Inflammatory macrophage (primary cell): Measurements from ENCODE around the gene NPFF.

Experiments
- DNase-seq, 2 donors: peaks; one replicate each; pipeline ENCODE4 v3.0.0-alpha.2; 2020 to 2022

Gene NPFF

DNA sequence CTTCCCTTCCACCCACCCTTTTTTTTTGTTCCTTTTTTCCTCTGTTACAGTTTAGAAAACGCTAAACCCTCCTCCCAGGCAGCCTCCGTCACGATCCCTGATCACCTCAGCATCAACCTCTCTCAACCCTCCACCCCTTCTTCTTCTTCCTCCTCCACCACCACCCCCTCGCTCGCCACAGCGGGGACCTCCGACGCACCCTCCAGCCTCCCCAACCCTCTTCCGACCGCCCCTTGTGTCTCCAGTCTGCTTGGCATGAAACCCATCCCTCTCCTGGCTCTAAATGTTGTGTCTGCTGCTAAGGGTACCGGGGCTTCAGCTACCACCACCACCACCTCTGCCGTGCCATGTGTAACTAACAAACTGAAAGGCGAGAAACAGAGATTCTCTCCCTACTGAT lies 32.5 kb downstream of the NPFF start:
- DNase-seq, result peak; percentile 36 to 45

DNA sequence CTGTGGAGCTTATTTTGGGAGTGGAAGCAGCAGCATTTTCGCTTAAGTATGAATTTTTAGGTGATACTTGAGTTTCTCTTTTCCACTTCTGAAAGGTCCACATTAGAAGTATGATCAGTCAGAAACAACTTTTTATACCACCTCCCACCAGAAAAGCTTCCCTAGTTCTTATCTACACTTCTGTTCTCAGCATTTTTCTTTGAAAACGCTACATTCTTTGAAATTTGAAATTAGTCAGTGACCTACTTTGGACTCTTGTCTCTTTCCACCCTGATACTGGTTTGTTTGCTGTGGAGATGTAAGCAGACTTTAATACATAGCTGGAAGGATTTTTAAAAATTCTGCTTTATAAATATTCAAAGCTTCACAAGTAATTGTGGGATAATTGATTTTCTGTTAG lies 33.2 kb downstream of the NPFF start:
- DNase-seq, result no peak

DNA sequence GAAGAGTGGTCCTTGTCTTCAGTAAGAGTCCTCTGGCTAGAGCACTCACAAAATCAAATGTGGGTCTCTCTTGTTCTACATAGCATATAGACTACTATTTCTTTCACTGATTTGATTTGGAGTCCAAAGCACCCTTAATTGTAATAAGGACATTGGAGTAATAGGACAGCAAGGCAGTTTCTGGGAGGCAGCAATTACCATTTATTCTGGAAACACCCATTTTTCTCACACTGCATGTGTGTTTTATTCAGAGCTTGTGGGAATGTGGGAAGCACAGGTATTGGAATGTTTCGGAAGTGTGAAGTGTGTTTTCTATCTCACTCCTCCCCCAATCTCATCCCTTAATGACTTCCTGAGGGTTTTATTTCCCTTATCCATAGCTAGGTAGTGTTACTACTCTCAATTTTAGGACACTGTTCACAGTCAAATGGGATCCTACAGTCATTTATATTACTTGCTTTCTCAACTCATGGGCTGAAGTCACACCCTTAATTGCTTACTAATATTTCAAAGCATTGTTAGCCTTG lies 35.2 kb downstream of the NPFF start:
- no peak for DNase-seq

GRCh38 chr12:53468282-53468681 lies 39.0 kb downstream of the NPFF start:
- DNase-seq, result no peak

DNA sequence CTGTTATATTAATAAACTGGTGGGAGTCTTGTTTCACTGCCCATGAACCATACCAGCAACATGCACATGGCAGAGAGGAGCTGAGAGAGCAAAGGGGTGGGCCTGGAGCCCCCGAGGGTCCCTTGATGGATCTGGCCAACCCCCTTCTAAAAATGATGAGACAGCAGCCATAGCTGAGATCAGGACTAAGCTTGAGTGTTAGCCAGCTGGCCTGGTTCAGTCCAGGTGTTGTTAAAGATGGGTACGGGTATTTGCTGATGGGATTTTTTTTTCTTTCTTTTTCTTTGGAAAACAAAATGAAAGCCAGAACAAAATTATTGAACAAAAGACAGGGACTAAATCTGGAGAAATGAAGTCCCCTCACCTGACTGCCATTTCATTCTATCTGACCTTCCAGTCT lies 39.4 kb downstream of the NPFF start:
- DNase-seq, result no peak

- no peak for DNase-seq
Measured at GRCh38 chr12:53467082-53467481, 40.2 kb downstream of the NPFF start.

DNA sequence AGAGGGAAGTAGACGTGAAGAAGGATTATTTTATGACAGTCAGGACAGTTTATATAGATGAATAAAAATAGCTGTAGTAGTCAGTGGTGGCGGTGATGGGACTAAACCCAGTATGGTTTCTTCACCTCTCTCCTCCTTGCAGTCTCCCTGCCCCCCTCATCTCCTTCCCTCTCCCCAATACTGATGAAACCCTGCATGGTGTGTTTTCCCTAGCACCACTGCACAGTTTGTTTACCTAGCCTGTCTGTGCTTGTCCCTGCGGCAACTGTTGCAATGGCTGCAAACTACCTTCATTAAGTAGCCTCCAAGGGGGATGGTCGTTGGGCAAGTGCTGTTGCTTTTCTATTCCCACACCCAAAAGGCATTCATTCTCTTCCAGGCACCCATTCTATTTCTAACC lies 40.6 kb downstream of the NPFF start:
- no peak for DNase-seq

DNA sequence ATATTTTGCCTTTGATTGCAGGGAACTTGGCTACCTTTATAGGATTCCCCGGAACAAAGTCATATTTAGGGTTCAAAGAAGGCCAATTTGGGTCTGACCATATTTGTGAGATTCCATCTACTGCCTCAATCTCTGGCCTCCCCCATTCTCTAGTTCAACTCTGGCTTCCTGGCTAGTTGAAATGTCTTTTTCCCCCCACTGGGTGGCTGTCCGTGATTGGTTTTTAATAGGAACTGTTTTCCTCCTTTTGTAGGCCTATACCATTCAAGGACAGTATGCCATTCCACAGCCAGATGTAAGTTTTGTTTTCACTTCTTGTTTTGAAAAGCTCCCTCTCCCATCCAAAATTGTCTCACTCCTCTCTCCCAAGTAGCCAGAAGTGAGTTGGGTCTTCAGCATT lies 41.6 kb downstream of the NPFF start:
- no peak for DNase-seq

- no peak for DNase-seq
Measured at GRCh38 chr12:53464685-53465418, 42.4 kb downstream of the NPFF start.

DNA sequence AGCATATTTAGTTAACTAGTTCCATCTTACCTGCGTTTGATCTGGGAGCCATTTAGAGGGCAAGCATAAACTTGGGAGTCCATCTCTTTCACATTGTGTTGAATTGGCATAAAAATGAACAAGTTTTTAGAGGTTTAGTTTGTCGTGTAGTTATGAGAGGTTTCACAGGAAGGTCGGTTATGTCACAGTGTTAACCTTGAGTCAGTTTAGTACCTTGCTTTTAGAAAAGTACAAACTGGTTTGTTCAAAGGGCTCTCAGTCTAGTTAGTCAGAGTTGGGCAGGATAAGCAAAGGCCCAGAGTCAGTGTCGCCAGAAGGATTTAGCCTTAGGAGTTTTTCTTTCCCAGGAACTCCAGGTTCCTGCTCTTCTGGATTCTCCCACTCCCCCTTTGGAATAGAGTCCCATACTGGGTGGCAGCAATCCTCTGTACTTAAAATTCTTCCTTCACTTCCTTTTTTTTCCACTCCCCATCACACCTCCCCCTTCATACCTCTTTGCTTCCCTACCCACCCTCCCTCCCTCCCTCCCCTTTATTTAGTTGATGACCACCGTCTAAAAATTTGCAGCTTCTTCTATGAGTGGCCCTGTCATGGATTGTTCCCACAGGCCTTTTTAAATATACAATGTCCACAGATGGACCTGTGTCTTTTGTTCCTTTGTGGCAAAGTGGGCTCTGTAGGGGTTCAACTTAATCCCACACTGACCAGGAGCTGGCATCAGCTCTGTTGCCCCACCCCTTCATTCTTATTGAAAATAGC lies 43.3 kb downstream of the NPFF start:
- DNase-seq, result no peak

- no peak for DNase-seq
Measured at GRCh38 chr12:53462935-53463334, 44.3 kb downstream of the NPFF start.

GRCh38 chr12:53461591-53461990 lies 45.7 kb downstream of the NPFF start:
- DNase-seq, result no peak

- DNase-seq, result no peak
Measured at GRCh38 chr12:53461059-53461458, 46.2 kb downstream of the NPFF start.

- no peak for DNase-seq
Measured at GRCh38 chr12:53459097-53459496, 48.2 kb downstream of the NPFF start.
